Smooth muscle cell of the coronary artery (primary cell): ENCODE measurements around the gene MECP2. TPM values are rescaled to one million over a fixed set of nuclear protein-coding genes. Genes with fewer than 3 reads are reported as not detected.

Experiments
- total RNA-seq: library from RNA; depleted of rRNA; stranded (reverse); fragments of >200 nt; gene quantifications from 2 replicates; pipeline ENCODE4 v1.2.3, GENCODE V29; 2014; ENCODE audit warnings: low replicate concordance

Gene MECP2
- 11.0 and 17.7 TPM in 2 replicates for total RNA-seq

DNA sequence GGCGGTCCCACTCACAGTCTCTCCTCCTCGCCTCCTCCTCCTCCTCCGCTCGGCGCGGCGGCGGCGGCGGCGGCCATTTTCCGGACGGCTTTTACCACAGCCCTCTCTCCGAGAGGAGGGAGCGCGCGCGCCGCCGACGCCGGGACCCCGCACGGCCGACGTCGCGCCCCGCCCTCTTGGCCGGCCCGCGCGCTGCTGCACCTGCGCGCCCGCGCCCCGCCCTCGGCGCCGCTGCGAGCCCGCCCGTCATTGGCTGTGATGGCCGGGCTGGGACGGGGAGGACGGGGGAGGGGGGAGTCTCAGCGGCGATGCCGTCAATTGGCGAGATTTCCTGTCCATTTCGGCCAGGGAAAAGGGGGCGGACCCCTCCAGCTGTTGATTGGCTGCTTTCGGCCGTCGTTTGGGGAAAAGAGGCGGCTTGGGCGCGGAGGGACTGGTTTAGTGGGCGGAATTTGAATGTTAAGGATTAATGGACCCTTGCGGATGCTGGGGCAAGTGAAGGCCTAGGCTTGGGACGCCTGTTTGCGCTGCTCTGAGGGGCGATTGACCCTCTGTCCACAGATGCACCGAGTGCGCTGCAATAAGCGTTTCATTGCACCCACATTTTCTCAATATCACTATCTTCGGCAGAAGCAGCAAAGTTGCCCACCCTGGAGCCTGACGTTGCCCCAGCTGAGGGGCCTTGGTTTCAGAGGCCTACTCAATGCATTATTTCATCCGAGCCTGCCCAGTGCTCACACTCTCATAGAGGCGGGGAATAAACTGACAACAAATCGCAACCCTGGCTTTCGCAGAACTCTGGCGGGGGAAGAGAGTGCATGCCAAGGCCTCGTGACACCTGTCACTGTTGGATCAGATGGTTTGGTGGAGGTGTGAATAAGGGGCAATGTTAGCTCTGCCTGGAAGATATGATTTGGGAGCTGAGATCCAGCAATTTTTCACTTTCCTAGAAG is at the start of gene MECP2:
TSS of gene MECP2 (minus strand) at position 129 of the 953 bp plus-strand sequence.

GRCh38 chrX:154144010-154144409 is 46.5 kb upstream of the MECP2 start, which contains the start of gene OPN1LW:
OPN1LW (plus strand) TSS chrX:154144243; CDS start chrX:154144284, 41 bp downstream.

GRCh38 chrX:154019633-154020528 is 77.6 kb downstream of the MECP2 start, which contains the start of gene IRAK1:
IRAK1 (minus strand) TSS chrX:154019902; CDS start chrX:154019812, 90 bp downstream.

GRCh38 chrX:153972368-153973126 is 125.0 kb downstream of the MECP2 start, which contains the start of gene TMEM187:
TMEM187 (plus strand) TSS chrX:153972754; CDS start chrX:153982063, 9,309 bp downstream.

Other genes with a start within 250 kb of the MECP2 start
- 0.08 and 0.23 TPM in 2 replicates for gene L1CAM, start 211.5 kb downstream of the MECP2 start, total RNA-seq
- 0.12 TPM in 1 of 2 replicates, not detected in the other for gene AVPR2, start 193.0 kb downstream of the MECP2 start, total RNA-seq
- gene ARHGAP4, start 171.5 kb downstream of the MECP2 start, total RNA-seq = 0.90 and 2.7 TPM in 2 replicates
- gene NAA10, start 162.7 kb downstream of the MECP2 start, total RNA-seq = 45.5 and 56.5 TPM in 2 replicates
- 5.5 and 25.5 TPM in 2 replicates for gene RENBP, start 153.1 kb downstream of the MECP2 start, total RNA-seq
- gene HCFC1, start 125.9 kb downstream of the MECP2 start, total RNA-seq = 6.0 and 8.2 TPM in 2 replicates
- gene TMEM187, start 125.0 kb downstream of the MECP2 start, total RNA-seq = 7.1 and 10.1 TPM in 2 replicates
- gene IRAK1, start 77.8 kb downstream of the MECP2 start, total RNA-seq = 59.0 and 66.3 TPM in 2 replicates
- gene OPN1LW, start 46.5 kb upstream of the MECP2 start, total RNA-seq = not detected in 2 replicates
- not detected in 2 replicates for gene OPN1MW, start 84.9 kb upstream of the MECP2 start, total RNA-seq
- not detected in 2 replicates for gene OPN1MW2, start 122.0 kb upstream of the MECP2 start, total RNA-seq
- not detected in 2 replicates for gene OPN1MW3, start 159.9 kb upstream of the MECP2 start, total RNA-seq
- not detected in 2 replicates for gene TEX28, start 197.4 kb upstream of the MECP2 start, total RNA-seq
- gene TKTL1, start 198.1 kb upstream of the MECP2 start, total RNA-seq = not detected in 2 replicates